HG03039 (cell line): ENCODE measurements around the gene ROBO1.

Experiments
- ATAC-seq: cut with Tn5 transposase; IDR thresholded peaks from one replicate; pipeline ENCODE4 v1.9.1; 2021; ENCODE audit warnings: mild to moderate bottlenecking, moderate library complexity; ENCODE audit not compliant: unreplicated experiment

Gene ROBO1

GRCh38 chr3:78613421-78613879 is 1154.3 kb downstream of the ROBO1 start:
- ATAC-seq = no peak

DNA sequence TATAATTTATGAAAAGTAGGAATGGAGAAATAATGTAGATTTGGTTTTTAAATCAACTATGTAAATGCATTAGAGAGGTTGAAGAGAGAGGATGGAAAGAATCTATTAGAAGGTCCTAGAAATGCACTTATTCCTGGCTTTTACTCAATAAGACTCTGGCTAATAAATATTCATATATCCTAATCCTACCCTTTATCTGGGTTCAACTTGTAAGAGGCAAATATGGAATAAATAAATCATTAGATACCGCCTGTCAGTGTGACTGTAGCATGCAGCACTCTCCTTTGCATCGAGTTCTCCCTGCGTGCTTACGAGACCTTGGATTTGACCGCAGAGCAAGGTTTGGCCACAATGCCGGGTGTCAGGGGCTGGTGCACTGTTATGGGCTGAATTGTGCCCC is 1156.5 kb downstream of the ROBO1 start:
- ATAC-seq = no peak

DNA sequence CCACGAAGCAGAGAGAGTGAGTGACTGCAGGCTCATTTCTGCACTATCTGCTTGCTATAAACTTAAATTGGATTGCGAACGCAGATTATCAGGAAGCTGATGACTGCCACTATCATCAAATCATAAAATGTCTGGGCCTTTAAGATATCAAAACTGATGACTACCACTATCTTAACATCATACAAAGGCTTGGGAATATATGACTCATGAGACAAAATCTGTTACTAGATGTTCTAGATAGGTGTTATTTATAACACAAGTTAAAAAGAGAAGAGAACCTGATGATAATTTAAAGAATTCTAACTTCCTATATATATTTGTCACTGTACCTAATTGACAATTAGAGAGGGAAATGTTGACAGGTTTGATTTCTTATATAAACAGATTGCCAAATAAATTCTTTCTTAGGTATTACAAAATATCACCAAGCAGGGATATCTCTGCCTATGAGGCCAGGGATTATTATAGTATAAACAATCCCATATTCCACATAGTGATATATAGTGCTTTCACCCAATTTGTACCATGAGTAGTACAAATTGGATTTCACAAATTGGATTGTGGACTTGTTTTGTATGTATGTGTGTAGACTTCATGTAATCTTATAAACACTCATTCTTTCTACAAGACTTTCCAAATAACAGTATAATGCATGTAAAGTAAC is 1157.2 kb downstream of the ROBO1 start:
- no peak for ATAC-seq

- no peak for ATAC-seq
Measured at GRCh38 chr3:78606756-78607155, 1161.0 kb downstream of the ROBO1 start.

GRCh38 chr3:78605178-78605577 is 1162.6 kb downstream of the ROBO1 start:
- no peak for ATAC-seq

DNA sequence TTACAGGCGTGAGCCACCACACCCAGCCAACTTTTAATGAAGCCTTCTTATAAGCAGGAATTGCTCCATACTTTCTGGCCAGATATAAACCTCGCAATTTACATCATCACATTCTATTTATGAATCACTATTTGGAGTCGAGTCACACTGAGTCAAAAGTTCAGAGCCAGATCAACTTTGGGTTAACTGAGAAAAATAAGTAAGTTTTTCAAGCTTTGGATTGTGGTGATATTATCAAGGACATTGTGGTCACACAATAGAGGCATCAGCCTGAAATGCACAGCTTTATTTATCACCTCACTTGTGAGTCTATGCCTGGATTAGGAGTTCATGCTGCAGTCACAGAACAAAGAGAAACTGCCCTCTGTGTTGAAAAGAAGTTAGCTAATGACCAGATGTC is 1163.5 kb downstream of the ROBO1 start:
- no peak for ATAC-seq

- ATAC-seq = no peak
Measured at GRCh38 chr3:78601249-78601648, 1166.5 kb downstream of the ROBO1 start.

GRCh38 chr3:78589778-78590177 is 1178.0 kb downstream of the ROBO1 start:
- ATAC-seq = no peak

GRCh38 chr3:78588906-78589621 is 1178.7 kb downstream of the ROBO1 start:
- no peak for ATAC-seq

GRCh38 chr3:78580681-78581080 is 1187.1 kb downstream of the ROBO1 start:
- no peak for ATAC-seq

- ATAC-seq = no peak
Measured at GRCh38 chr3:78571486-78571885, 1196.3 kb downstream of the ROBO1 start.

DNA sequence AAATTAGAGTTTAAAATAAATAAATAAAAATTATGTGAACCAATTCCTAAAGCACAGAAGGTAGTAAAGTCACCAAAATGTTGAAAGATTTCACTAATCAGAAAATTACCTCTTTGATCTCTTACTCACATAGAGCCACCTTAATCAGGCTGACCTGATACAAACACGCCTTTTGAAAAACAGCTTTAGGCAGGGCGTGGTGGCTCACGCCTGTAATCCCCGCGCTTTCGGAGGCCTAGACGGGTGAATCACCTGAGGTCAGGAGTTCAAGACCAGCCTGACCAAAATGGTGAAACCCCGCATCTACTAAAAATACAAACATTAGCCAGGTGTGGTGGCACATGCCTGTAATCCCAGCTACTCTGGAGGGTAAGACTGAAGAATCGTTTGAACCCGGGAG is 1197.3 kb downstream of the ROBO1 start:
- no peak for ATAC-seq

DNA sequence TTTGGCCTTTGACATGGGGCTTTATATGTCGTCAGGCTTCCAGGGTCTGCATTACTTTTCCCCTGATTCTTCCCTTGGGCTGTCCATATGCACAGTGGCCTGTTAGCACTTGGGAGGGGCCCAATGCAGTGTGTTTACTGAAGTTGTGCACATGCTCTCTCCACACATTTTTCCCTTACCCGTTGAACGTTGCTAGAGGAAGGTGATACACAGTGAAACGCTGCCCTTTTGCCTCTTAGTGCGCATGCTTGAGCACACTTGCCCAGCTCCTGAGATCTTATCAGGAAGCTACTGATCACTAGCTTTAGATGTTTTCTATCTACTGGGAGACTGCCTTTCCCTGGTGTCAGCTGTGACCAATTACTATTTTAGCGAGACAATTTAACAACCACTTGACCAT is 1198.0 kb downstream of the ROBO1 start:
- no peak for ATAC-seq

DNA sequence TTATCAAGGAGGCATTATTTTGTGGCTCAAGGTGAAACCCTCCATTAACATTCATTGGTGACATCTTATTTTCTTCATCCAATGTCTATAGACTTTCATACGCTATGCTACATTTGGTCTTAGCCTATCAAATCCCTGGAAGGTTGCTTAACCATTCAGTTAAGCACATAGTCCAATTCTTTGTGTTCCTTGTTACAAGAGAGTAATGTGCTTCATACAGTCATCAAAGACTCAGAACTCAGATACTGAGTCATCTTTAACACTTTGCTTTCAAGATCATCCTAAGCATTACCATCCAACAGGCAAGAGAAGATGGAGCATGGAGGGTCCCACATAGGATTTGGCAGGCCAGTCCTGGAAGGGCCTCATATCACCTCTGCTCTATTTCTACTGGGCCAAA is 1202.1 kb downstream of the ROBO1 start:
- no peak for ATAC-seq

GRCh38 chr3:78562328-78562727 is 1205.5 kb downstream of the ROBO1 start:
- no peak for ATAC-seq
